GM13977 (cell line): ENCODE results near the gene GPR158.
"Not testable (repeated sequence)": the region's sequence is repeated elsewhere in the genome, so short reads cannot be mapped to it uniquely, and the experiment has no call there.

Experiments used
- DNase-seq: peaks from one replicate; pipeline ENCODE4 v3.0.0; 2012; ENCODE audit warnings: low spot score
- CTCF ChIP-seq: IDR thresholded peaks from 2 replicates; pipeline ENCODE4 v1.5.1; 2012; ENCODE audit warnings: mild to moderate bottlenecking, control low read depth; ENCODE audit not compliant: insufficient read depth; ENCODE audit errors: extremely low read depth, missing control alignments
- in situ Hi-C: fragments of 300-500 bp; cut with MboI; formaldehyde crosslinking; loops from one replicate; pipeline ENCODE4 v1.12.0; 2022; ENCODE audit warnings: low sequenced_read_pairs, low pct_unique_long_range_greater_than_20kb, mixed read lengths, inconsistent platforms; ENCODE audit not compliant: unreplicated experiment

Gene GPR158

DNA sequence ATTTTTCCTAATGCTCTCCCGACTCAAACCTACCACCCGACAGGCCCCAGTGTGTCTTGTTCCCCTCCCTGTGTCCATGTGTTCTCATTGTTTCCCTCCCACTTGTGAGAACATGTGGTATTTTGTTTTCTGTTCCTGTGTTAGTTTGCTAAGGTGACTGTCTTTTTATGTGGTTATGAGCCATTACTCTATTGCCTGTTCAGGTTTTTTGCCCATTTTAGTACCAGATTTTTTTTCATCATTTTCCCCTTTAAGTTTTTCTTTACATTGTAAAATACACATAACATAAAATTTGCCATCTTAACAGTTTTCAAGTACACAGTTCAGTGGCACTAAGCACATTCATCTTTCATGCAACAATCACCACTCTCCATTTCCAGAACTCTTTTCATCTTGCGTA lies 133.5 kb downstream of the GPR158 start:
- TF ChIP-seq CTCF: no peak
- no peak for DNase-seq
- in situ Hi-C loops: no loop called here

DNA sequence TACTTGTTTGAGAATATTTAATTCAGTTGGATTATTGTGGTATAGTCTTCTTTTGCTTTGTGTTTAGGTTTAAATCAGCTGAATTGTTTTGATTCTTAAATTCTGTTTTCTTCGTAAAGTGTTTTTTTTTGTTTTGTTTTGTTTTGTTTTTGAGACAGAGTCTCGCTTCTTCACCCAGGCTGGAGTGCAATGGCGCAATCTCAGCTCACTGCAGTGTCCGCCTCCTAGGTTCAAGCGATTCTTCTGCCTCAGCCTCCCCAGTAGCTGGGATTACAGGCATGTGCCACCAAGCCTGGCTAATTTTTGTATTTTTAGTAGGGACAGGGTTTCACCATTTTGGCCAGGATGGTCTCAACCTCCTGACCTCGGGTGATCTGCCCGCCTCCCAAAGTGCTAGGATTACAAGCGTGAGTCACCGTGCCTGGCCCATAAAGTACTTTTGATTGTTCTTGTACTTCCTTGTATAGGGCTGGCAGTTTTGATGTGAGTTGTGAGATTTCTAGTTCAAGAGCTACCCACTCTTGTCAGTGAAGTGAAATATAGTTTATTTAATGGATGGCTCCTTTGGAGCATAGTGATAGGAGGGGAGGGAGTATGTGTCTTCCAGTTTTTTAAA lies 142.9 kb downstream of the GPR158 start:
- DNase-seq, in situ Hi-C loops: not testable (repeated sequence)

- in situ Hi-C loops: no loop called here
- no peak for DNase-seq
These were observed 152.5 kb downstream of the GPR158 start for GRCh38 chr10:25327273-25327672.

GRCh38 chr10:25328361-25328760 lies 153.6 kb downstream of the GPR158 start:
- TF ChIP-seq CTCF: no peak
- DNase-seq: no peak
- in situ Hi-C loops: no loop called here

More at GRCh38 chr10:25327273-25327672, 152.5 kb downstream of the GPR158 start:
- TF ChIP-seq CTCF: no peak

DNA sequence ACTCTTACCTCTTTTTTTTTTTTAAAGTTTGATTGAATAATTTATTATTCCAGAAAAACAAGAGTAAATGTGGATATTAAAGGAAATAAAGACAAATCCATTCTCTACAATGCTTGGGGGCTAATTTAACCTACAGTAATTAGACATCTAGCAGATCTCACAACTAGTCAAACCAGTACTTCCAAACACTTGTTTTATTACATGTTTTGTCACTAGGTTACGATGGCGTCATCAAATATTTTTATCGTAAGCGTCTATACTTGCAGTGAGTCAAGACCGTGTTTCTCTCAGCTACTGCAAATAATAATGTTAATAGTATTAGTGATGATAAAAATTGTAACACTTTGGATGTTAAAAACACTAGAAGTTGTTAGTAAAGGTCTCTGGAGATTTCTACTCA lies 154.8 kb downstream of the GPR158 start:
- DNase-seq, in situ Hi-C loops: not testable (repeated sequence)

- DNase-seq: no peak
- no peak for TF ChIP-seq CTCF
- in situ Hi-C loops: no loop called here
These were observed 159.6 kb downstream of the GPR158 start for GRCh38 chr10:25334445-25334844.

DNA sequence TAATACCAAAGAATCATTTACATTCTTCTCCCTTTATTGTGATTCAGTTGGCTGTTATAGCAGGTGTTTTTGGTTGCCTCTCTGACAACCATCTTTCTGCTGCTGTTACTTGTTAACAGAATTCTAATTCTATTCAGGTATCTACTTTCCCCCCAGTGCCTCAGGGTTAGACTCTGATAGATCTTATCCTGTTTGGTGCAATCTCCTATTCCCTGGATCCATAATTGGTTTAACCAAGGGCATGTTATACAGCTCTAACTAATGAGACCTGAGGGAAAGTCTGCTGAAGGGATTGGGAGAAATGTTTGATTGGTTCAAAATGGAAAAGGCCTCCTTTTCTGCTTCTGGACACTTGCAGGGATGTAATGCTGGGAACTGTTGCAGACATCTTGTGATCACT lies 161.5 kb downstream of the GPR158 start:
- in situ Hi-C loops: no loop called here
- no peak for DNase-seq
- no peak for TF ChIP-seq CTCF

DNA sequence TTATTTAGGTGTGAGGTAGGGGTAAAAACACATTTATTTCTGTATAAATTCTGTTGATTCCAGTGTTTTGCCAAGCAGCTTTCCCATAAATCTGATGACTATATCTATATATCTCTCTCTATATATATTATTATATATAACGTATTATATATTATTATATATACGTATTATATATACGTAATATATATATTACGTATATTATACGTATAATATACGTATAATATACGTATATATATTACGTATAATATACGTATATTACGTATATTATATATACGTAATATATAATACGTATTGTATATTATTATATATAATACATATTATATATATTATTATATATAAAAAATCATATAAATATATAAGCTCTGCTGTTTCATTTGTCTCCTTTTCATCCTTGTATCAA lies 163.5 kb downstream of the GPR158 start:
- TF ChIP-seq CTCF: no peak
- no peak for DNase-seq
- in situ Hi-C loops: no loop called here
